ENCODE measurements around the gene WDR45.

Gene WDR45

GRCh38 chrX:49039598-49040375 is 39.9 kb downstream of the WDR45 start:
- H3K36me3 ChIP-seq = peaks cover 28 to 37% (median 35%) of the 10 kb centered on the region in 3 donors
- H3K4me1 ChIP-seq = peaks cover 0 to 27% (median 10%) of the 10 kb centered on the region in 4 donors
- H3K27ac ChIP-seq = peak overlapping the region; percentile 88 to 96
- DNase-seq = peak; percentile 74 to 89
- H3K4me3 ChIP-seq = peak overlapping the region; percentile 65 to 88
- no peak for TF ChIP-seq CTCF (IDR thresholded peaks at IDR 0.05)
- intact Hi-C loops (cut with DNase I; ENCODE audit: low total_unique reads) = no loop called here
- no peaks in the 10 kb centered on the region for H3K27me3 ChIP-seq
- H3K9me3 ChIP-seq = peaks cover 0 to 4% (median 0%) of the 10 kb centered on the region in 3 donors

GRCh38 chrX:49037883-49038475 is 41.7 kb downstream of the WDR45 start:
- no peak for DNase-seq
- no peaks in the 10 kb centered on the region for H3K27me3 ChIP-seq
- H3K4me3 ChIP-seq = no peak overlapping the region
- H3K4me1 ChIP-seq = peaks cover 0 to 30% (median 10%) of the 10 kb centered on the region in 4 donors
- no peak for TF ChIP-seq CTCF (IDR thresholded peaks at IDR 0.05)
- intact Hi-C loops (cut with DNase I; ENCODE audit: low total_unique reads) = no loop called here
- peaks cover 46 to 55% (median 47%) of the 10 kb centered on the region in 3 donors for H3K36me3 ChIP-seq
- H3K9me3 ChIP-seq = no peaks in the 10 kb centered on the region
- no peak overlapping the region for H3K27ac ChIP-seq

GRCh38 chrX:49030283-49030682 is 49.4 kb downstream of the WDR45 start:
- peaks cover 16 to 53% (median 50%) of the 10 kb centered on the region in 3 donors for H3K36me3 ChIP-seq
- H3K27ac ChIP-seq = no peak overlapping the region
- intact Hi-C loops (cut with DNase I; ENCODE audit: low total_unique reads) = no loop called here
- H3K9me3 ChIP-seq = no peaks in the 10 kb centered on the region
- no peak for TF ChIP-seq CTCF (IDR thresholded peaks at IDR 0.05)
- DNase-seq = no peak
- no peak overlapping the region for H3K4me3 ChIP-seq
- peaks cover 0 to 3% (median 0%) of the 10 kb centered on the region in 4 donors for H3K4me1 ChIP-seq
- H3K27me3 ChIP-seq = no peaks in the 10 kb centered on the region

- no peak for TF ChIP-seq CTCF (IDR thresholded peaks at IDR 0.05)
- Histone ChIP-seq H3K4me1 (peaks cover 0 to 3% (median 0%) of the 10 kb centered on the region in 4 donors), H3K4me3 (no peak overlapping the region), H3K36me3 (peaks cover 16 to 53% (median 50%) of the 10 kb centered on the region in 3 donors), H3K9me3 (no peaks in the 10 kb centered on the region), H3K27ac (no peak overlapping the region), H3K27me3 (no peaks in the 10 kb centered on the region)
- DNase-seq = no peak
- intact Hi-C loops (cut with DNase I; ENCODE audit: low total_unique reads) = no loop called here
These were observed 49.8 kb downstream of the WDR45 start for GRCh38 chrX:49029876-49030275.
